ENCODE data around the gene IGSF23. TPM values are rescaled to one million over a fixed set of nuclear protein-coding genes. Genes with fewer than 3 reads are reported as not detected.
"Not testable (repeated sequence)": the region's sequence is repeated elsewhere in the genome, so short reads cannot be mapped to it uniquely, and the experiment has no call there.

The IGSF23 gene
- polyA plus RNA-seq, 3 donors, result 0.23 to 0.46 (median 0.44) TPM

GRCh38 chr19:44590245-44591059, 22.9 kb upstream of the IGSF23 start:
- peaks cover 2 to 9% (median 3%) of the 10 kb centered on the region in 7 donors for H3K9me3 Mint-ChIP-seq

GRCh38 chr19:44591340-44591993, 21.9 kb upstream of the IGSF23 start:
- Mint-ChIP-seq H3K27ac (peak overlapping the region in 3 of 7 donors; percentile 44 to 64 (median 48)), H3K4me1 (peaks cover 39% of the 10 kb centered on the region)
- intact Hi-C loops (cut with micrococcal nuclease); H3K4me2 ChIP-seq (replicated peaks; ENCODE audit: extremely low read depth, low read length, poor library complexity, severe bottlenecking); H3K4me3 ChIP-seq (replicated peaks in 1 of 3; ENCODE audit: low read depth in 2 of 3, low read length in 3 of 3); H3K9me3 ChIP-seq (replicated peaks in 1 of 2; ENCODE audit: control insufficient read depth in 1 of 2, insufficient read depth in 1 of 2, low read length in 2 of 2); H3K36me3 ChIP-seq (replicated peaks in 1 of 2; ENCODE audit: control insufficient read depth in 1 of 2, insufficient read depth in 2 of 2, low read length in 2 of 2); H3K27ac ChIP-seq (ENCODE audit: low read depth in 1 of 2, low read length in 2 of 2); H4K20me1 ChIP-seq (ENCODE audit: insufficient read depth, low read length); H3K79me2 ChIP-seq (ENCODE audit: insufficient read depth, low read length); H3K27me3 Mint-ChIP-seq (ENCODE audit: low read depth in 3 of 3); H3K9me3 Mint-ChIP-seq; H3K9ac ChIP-seq (ENCODE audit: insufficient read depth, low read length, poor library complexity, severe bottlenecking); H3K4me3 Mint-ChIP-seq; H3K27me3 ChIP-seq (ENCODE audit: control insufficient read depth in 2 of 2, insufficient read depth in 2 of 2, low read length in 2 of 2); DNase-seq; H3K36me3 Mint-ChIP-seq: not testable (repeated sequence)
- WGBS (ENCODE audit: insufficient coverage), result 100% methylated on average over 5 of the region's 9 CpGs
- H2AFZ ChIP-seq (ENCODE audit: insufficient read depth, low read depth, low read length, poor library complexity, severe bottlenecking), result peak overlapping the region; percentile 41
- peaks cover 29 to 47% of the 10 kb centered on the region in 2 donors for H3K4me1 ChIP-seq (ENCODE audit: control insufficient read depth in 1 of 2, insufficient read depth in 2 of 2, low read length in 2 of 2)

More at GRCh38 chr19:44590245-44591059, 22.9 kb upstream of the IGSF23 start:
- H3K27ac Mint-ChIP-seq, result peak overlapping the region in 4 of 7 donors; percentile 37 to 64 (median 42)
- H3K36me3 Mint-ChIP-seq, result no peaks in the 10 kb centered on the region
- H3K79me2 ChIP-seq (ENCODE audit: insufficient read depth, low read length), result no peaks in the 10 kb centered on the region
- no peak overlapping the region for H3K27ac ChIP-seq (ENCODE audit: low read depth in 1 of 2, low read length in 2 of 2)
- no peak overlapping the region for H3K9ac ChIP-seq (ENCODE audit: insufficient read depth, low read length, poor library complexity, severe bottlenecking)
- WGBS (ENCODE audit: insufficient coverage), result 20% methylated on average over 1 of the region's 9 CpGs
- peaks cover 29 to 47% of the 10 kb centered on the region in 2 donors for H3K4me1 ChIP-seq (ENCODE audit: control insufficient read depth in 1 of 2, insufficient read depth in 2 of 2, low read length in 2 of 2)
- intact Hi-C loops (cut with micrococcal nuclease), result no loop called here
- H3K27me3 ChIP-seq (ENCODE audit: control insufficient read depth in 2 of 2, insufficient read depth in 2 of 2, low read length in 2 of 2), result no peaks in the 10 kb centered on the region
- no peaks in the 10 kb centered on the region for H3K9me3 ChIP-seq (replicated peaks in 1 of 2; ENCODE audit: control insufficient read depth in 1 of 2, insufficient read depth in 1 of 2, low read length in 2 of 2)
- H4K20me1 ChIP-seq (ENCODE audit: insufficient read depth, low read length), result no peaks in the 10 kb centered on the region
- peaks cover 39% of the 10 kb centered on the region for H3K4me1 Mint-ChIP-seq
- H3K36me3 ChIP-seq (replicated peaks in 1 of 2; ENCODE audit: control insufficient read depth in 1 of 2, insufficient read depth in 2 of 2, low read length in 2 of 2), result no peaks in the 10 kb centered on the region
- H3K27me3 Mint-ChIP-seq (ENCODE audit: low read depth in 3 of 3), result peaks cover 0 to 5% (median 1%) of the 10 kb centered on the region in 3 donors
- TF ChIP-seq, protein P1, sequence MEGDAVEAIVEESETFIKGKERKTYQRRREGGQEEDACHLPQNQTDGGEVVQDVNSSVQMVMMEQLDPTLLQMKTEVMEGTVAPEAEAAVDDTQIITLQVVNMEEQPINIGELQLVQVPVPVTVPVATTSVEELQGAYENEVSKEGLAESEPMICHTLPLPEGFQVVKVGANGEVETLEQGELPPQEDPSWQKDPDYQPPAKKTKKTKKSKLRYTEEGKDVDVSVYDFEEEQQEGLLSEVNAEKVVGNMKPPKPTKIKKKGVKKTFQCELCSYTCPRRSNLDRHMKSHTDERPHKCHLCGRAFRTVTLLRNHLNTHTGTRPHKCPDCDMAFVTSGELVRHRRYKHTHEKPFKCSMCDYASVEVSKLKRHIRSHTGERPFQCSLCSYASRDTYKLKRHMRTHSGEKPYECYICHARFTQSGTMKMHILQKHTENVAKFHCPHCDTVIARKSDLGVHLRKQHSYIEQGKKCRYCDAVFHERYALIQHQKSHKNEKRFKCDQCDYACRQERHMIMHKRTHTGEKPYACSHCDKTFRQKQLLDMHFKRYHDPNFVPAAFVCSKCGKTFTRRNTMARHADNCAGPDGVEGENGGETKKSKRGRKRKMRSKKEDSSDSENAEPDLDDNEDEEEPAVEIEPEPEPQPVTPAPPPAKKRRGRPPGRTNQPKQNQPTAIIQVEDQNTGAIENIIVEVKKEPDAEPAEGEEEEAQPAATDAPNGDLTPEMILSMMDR (IDR thresholded peaks at IDR 0.05), result no peak
- peak overlapping the region; percentile 41 for H2AFZ ChIP-seq (ENCODE audit: insufficient read depth, low read depth, low read length, poor library complexity, severe bottlenecking)
- H3K4me3 Mint-ChIP-seq, result peak overlapping the region in 1 of 2 donors; percentile 11
- no peak for DNase-seq
- no peak overlapping the region for H3K4me3 ChIP-seq (replicated peaks in 1 of 3; ENCODE audit: low read depth in 2 of 3, low read length in 3 of 3)
- H3K4me2 ChIP-seq (replicated peaks; ENCODE audit: extremely low read depth, low read length, poor library complexity, severe bottlenecking), result no peak overlapping the region
